GM19467 (cell line): ENCODE results near the gene HLTF.
"Not testable (repeated sequence)": the region's sequence is repeated elsewhere in the genome, so short reads cannot be mapped to it uniquely, and the experiment has no call there.

ENCODE experiments used
- ATAC-seq: cut with Tn5 transposase; IDR thresholded peaks from one replicate; pipeline ENCODE4 v1.9.1; 2021; ENCODE audit warnings: mild to moderate bottlenecking, moderate library complexity; ENCODE audit not compliant: unreplicated experiment

Gene HLTF

DNA sequence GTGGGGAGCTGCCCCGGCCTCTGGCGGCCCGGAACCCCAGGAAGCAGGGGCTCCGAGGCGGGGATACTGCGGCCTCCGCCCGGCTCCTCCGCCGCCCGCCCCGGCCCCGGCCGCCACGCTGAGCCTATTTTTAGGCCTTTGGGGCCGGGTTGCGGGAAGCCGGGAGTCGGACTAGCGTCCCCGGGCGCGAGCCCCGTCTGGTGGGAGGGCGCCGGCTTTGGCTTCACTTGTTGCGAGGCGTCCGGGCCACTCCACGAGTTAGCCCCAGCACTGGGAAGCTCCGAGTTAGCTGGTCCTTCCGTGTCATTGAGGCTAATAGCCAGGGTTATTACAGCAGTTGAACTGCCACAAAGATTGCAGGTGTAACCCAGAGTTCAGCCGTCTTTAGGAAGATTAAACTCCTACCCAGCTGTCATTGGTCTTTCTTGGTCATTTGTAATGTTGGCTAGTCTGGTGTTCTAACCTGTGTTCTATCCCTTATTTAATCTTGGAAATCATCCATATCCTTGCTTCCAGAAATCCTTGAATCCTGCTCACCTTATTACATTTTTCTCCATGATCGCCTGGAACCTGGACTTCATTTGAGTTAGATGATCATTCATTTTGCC is 94.2 kb downstream of the HLTF start:
- peak; percentile 22 for ATAC-seq

GRCh38 chr3:148991219-148992026 is 94.9 kb downstream of the HLTF start, which contains the start of gene GYG1:
GYG1 (plus strand) TSS chr3:148991540; CDS start chr3:148991641, 101 bp downstream.
- peak; percentile 82 for ATAC-seq

DNA sequence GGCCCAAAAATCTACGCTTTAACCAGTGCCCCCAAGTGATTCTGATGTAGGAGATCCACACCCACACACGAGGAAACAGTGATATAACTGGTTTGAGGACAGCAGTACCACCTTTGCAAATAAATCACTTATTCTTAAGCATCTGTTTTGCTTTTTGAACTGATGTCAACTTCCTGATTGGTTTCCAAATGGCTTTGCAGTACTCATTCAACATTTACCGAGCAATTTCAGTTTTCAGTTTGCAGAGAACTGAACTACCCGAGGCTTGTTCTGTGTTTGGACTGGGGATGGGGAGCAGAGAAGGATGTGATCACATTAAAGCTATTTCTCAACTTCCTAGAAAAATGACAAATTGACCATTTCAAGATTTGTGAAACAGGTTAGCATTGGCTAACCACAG is 96.1 kb downstream of the HLTF start:
- ATAC-seq: peak; percentile 37

GRCh38 chr3:148987551-148987950 is 98.8 kb downstream of the HLTF start:
- ATAC-seq: not testable (repeated sequence)

GRCh38 chr3:148981273-148981672 is 105.1 kb downstream of the HLTF start:
- ATAC-seq: no peak
